Epidermal melanocyte (primary cell): ENCODE data around the gene TRIM45.
"Not testable (repeated sequence)": the region's sequence is repeated elsewhere in the genome, so short reads cannot be mapped to it uniquely, and the experiment has no call there.

ENCODE experiments used
- DNase-seq: peaks from one replicate; pipeline ENCODE4 v3.0.0; 2011; ENCODE audit warnings: low spot score; ENCODE audit not compliant: insufficient read length

TRIM45 gene

GRCh38 chr1:117121589-117122329 lies at the start of gene TRIM45:
Gene TRIM45 (minus strand): TSS chr1:117121749. CDS start chr1:117121201, 548 bp downstream.
- peak; percentile 92 for DNase-seq

- DNase-seq: no peak
Measured at GRCh38 chr1:117169871-117170596, 48.5 kb upstream of the TRIM45 start.

GRCh38 chr1:117167402-117167801 lies 45.9 kb upstream of the TRIM45 start:
- no peak for DNase-seq

GRCh38 chr1:117166076-117166475 lies 44.5 kb upstream of the TRIM45 start:
- no peak for DNase-seq

- DNase-seq: no peak
Measured at GRCh38 chr1:117164209-117164608, 42.7 kb upstream of the TRIM45 start.

- no peak for DNase-seq
Measured at GRCh38 chr1:117162816-117163215, 41.3 kb upstream of the TRIM45 start.

- no peak for DNase-seq
Measured at GRCh38 chr1:117161887-117162286, 40.3 kb upstream of the TRIM45 start.

- not testable (repeated sequence) for DNase-seq
Measured at GRCh38 chr1:117151305-117151704, 29.8 kb upstream of the TRIM45 start.

GRCh38 chr1:117150316-117150715 lies 28.8 kb upstream of the TRIM45 start:
- DNase-seq: no peak

GRCh38 chr1:117147856-117148588 lies 26.5 kb upstream of the TRIM45 start:
- DNase-seq: no peak

- DNase-seq: no peak
Measured at GRCh38 chr1:117147341-117147831, 25.8 kb upstream of the TRIM45 start.

- DNase-seq: no peak
Measured at GRCh38 chr1:117146575-117147340, 25.2 kb upstream of the TRIM45 start.

- no peak for DNase-seq
Measured at GRCh38 chr1:117146072-117146471, 24.5 kb upstream of the TRIM45 start.

GRCh38 chr1:117143871-117144270 lies 22.3 kb upstream of the TRIM45 start:
- no peak for DNase-seq

GRCh38 chr1:117143172-117143571 lies 21.6 kb upstream of the TRIM45 start:
- no peak for DNase-seq

GRCh38 chr1:117142200-117142599 lies 20.7 kb upstream of the TRIM45 start:
- DNase-seq: no peak

- DNase-seq: no peak
Measured at GRCh38 chr1:117138561-117138960, 17.0 kb upstream of the TRIM45 start.

- no peak for DNase-seq
Measured at GRCh38 chr1:117138106-117138505, 16.6 kb upstream of the TRIM45 start.

- DNase-seq: no peak
Measured at GRCh38 chr1:117137281-117137855, 15.8 kb upstream of the TRIM45 start.

- DNase-seq: no peak
Measured at GRCh38 chr1:117136749-117137148, 15.2 kb upstream of the TRIM45 start.

GRCh38 chr1:117135329-117135728 lies 13.8 kb upstream of the TRIM45 start:
- DNase-seq: no peak
